ENCODE results near the gene SLC25A3. TPM values are rescaled to one million over a fixed set of nuclear protein-coding genes. Genes with fewer than 3 reads are reported as not detected.
"Not testable (repeated sequence)": the region's sequence is repeated elsewhere in the genome, so short reads cannot be mapped to it uniquely, and the experiment has no call there.

Gene SLC25A3
- total and polyA plus RNA-seq, 4 donors = 223 to 400 (median 292) TPM

- H3K9me3 ChIP-seq (ENCODE audit: control insufficient read depth in 4 of 4, low read length in 3 of 4) = no peaks in the 10 kb centered on the region
- H3K27me3 ChIP-seq (ENCODE audit: control insufficient read depth in 4 of 4, insufficient read depth in 4 of 4, low read length in 3 of 4) = no peaks in the 10 kb centered on the region
- no peaks in the 10 kb centered on the region for H3K36me3 ChIP-seq (ENCODE audit: control insufficient read depth in 4 of 4, insufficient read depth in 3 of 4, low read depth in 1 of 4, low read length in 3 of 4)
- no peak overlapping the region for H3K9ac ChIP-seq (ENCODE audit: low read depth in 1 of 2, low read length in 2 of 2)
- peak overlapping the region; percentile 75 to 88 for H3K27ac ChIP-seq (ENCODE audit: low read depth in 1 of 2, low read length in 2 of 2)
- no peak for TF ChIP-seq TAF1 (conservative IDR thresholded peaks at IDR 0.05)
- TF ChIP-seq FOXA2 (IDR thresholded peaks at IDR 0.05) = no peak
- TF ChIP-seq EGR1 (IDR thresholded peaks at IDR 0.05; ENCODE audit: low read depth in 2 of 2) = no peak
- no peak for TF ChIP-seq SP1 (IDR thresholded peaks at IDR 0.05)
- TF ChIP-seq HNF4G (IDR thresholded peaks at IDR 0.05) = no peak
- TF ChIP-seq CTCF (IDR thresholded peaks at IDR 0.05; ENCODE audit: low read depth, low read length, missing input control) = no peak
- no peak for TF ChIP-seq HNF4A (conservative IDR thresholded peaks at IDR 0.05)
- TF ChIP-seq RAD21 (IDR thresholded peaks at IDR 0.05) = no peak
- TF ChIP-seq ATF3 (IDR thresholded peaks at IDR 0.05) = no peak
- TF ChIP-seq RXRA (IDR thresholded peaks at IDR 0.05) = no peak
- no peak for TF ChIP-seq MAX (IDR thresholded peaks at IDR 0.05)
- TF ChIP-seq FOXA1 (IDR thresholded peaks at IDR 0.05) = no peak
- DNase-seq (ENCODE audit: low spot score) = no peak
- WGBS = 77% methylated on average over 4 of the region's 4 CpGs
- no peak overlapping the region for H3K4me3 ChIP-seq (ENCODE audit: low read depth in 1 of 3, low read length in 3 of 3)
- peaks cover 0 to 15% (median 6%) of the 10 kb centered on the region in 4 donors for H3K4me1 ChIP-seq (ENCODE audit: control insufficient read depth in 4 of 4, insufficient read depth in 4 of 4, low read length in 3 of 4)
Observed at GRCh38 chr12:98575013-98575412, 18.5 kb upstream of the SLC25A3 start.

- not testable (repeated sequence) for H3K27ac ChIP-seq (ENCODE audit: low read depth in 1 of 2, low read length in 2 of 2); H3K9me3 ChIP-seq (ENCODE audit: control insufficient read depth in 4 of 4, low read length in 3 of 4); H3K9ac ChIP-seq (ENCODE audit: low read depth in 1 of 2, low read length in 2 of 2); H3K4me3 ChIP-seq (ENCODE audit: low read depth in 1 of 3, low read length in 3 of 3); H3K36me3 ChIP-seq (ENCODE audit: control insufficient read depth in 4 of 4, insufficient read depth in 3 of 4, low read depth in 1 of 4, low read length in 3 of 4); DNase-seq (ENCODE audit: low spot score); H3K27me3 ChIP-seq (ENCODE audit: control insufficient read depth in 4 of 4, insufficient read depth in 4 of 4, low read length in 3 of 4)
- H3K4me1 ChIP-seq (ENCODE audit: control insufficient read depth in 4 of 4, insufficient read depth in 4 of 4, low read length in 3 of 4) = peaks cover 0 to 15% (median 6%) of the 10 kb centered on the region in 4 donors
- WGBS = 93% methylated on average over 2 of the region's 2 CpGs
Observed at GRCh38 chr12:98576795-98577194, 16.7 kb upstream of the SLC25A3 start.

- no peaks in the 10 kb centered on the region for H3K27me3 ChIP-seq (ENCODE audit: control insufficient read depth in 4 of 4, insufficient read depth in 4 of 4, low read length in 3 of 4)
- peaks cover 0 to 14% (median 4%) of the 10 kb centered on the region in 4 donors for H3K4me1 ChIP-seq (ENCODE audit: control insufficient read depth in 4 of 4, insufficient read depth in 4 of 4, low read length in 3 of 4)
Observed at GRCh38 chr12:98578392-98578791, 15.1 kb upstream of the SLC25A3 start.

More at GRCh38 chr12:98578392-98578791, 15.1 kb upstream of the SLC25A3 start:
- H3K27ac ChIP-seq (ENCODE audit: low read depth in 1 of 2, low read length in 2 of 2) = no peak overlapping the region
- DNase-seq (ENCODE audit: low spot score) = no peak
- H3K36me3 ChIP-seq (ENCODE audit: control insufficient read depth in 4 of 4, insufficient read depth in 3 of 4, low read depth in 1 of 4, low read length in 3 of 4) = no peaks in the 10 kb centered on the region
- no peak overlapping the region for H3K4me3 ChIP-seq (ENCODE audit: low read depth in 1 of 3, low read length in 3 of 3)
- H3K9me3 ChIP-seq (ENCODE audit: control insufficient read depth in 4 of 4, low read length in 3 of 4) = no peaks in the 10 kb centered on the region
- TF ChIP-seq ATF3 (IDR thresholded peaks at IDR 0.05) (no peak), RAD21 (IDR thresholded peaks at IDR 0.05) (no peak), EGR1 (IDR thresholded peaks at IDR 0.05; ENCODE audit: low read depth in 2 of 2) (no peak), ZBTB33 (IDR thresholded peaks at IDR 0.05) (no peak), REST (IDR thresholded peaks at IDR 0.05) (no peak), TAF1 (conservative IDR thresholded peaks at IDR 0.05) (no peak), HNF4A (conservative IDR thresholded peaks at IDR 0.05) (no peak), YY1 (IDR thresholded peaks at IDR 0.05) (no peak), RXRA (IDR thresholded peaks at IDR 0.05) (no peak), JUND (IDR thresholded peaks at IDR 0.05) (no peak), GABPA (IDR thresholded peaks at IDR 0.05 in 1 of 2, conservative IDR thresholded peaks at IDR 0.05 in 1 of 2) (no peak), SP1 (IDR thresholded peaks at IDR 0.05) (no peak), NR2F2 (IDR thresholded peaks at IDR 0.05) (no peak), FOXA1 (IDR thresholded peaks at IDR 0.05) (no peak)
- H3K9ac ChIP-seq (ENCODE audit: low read depth in 1 of 2, low read length in 2 of 2) = no peak overlapping the region
- WGBS = 30% methylated on average over 1 of the region's 1 CpG

Measured in liver (tissue), 9 donors.